Ovary (tissue), 9 donors: ENCODE data around the gene SNAPC2. TPM values are rescaled to one million over a fixed set of nuclear protein-coding genes. Genes with fewer than 3 reads are reported as not detected.

Source experiments
- DNase-seq, 5 donors: peaks; one replicate each; pipeline ENCODE4 v3.0.0-alpha.2; 2019 to 2020
- H3K27ac ChIP-seq, 2 donors: fragments of 200-600 bp; one replicate each; pipeline versions ENCODE4 v1.5.1 to v1.8.0; 2019 to 2022
- H3K27me3 ChIP-seq: fragments of 200-600 bp; one replicate; pipeline ENCODE4 v1.8.0; 2022
- H3K36me3 ChIP-seq: fragments of 200-600 bp; sonication (generic); one replicate; pipeline ENCODE4 v1.5.1; 2019
- H3K4me1 ChIP-seq: one replicate; pipeline ENCODE4 v1.8.1; 2013; ENCODE audit warnings: mild to moderate bottlenecking, moderate library complexity; ENCODE audit not compliant: insufficient read depth
- H3K4me3 ChIP-seq: fragments of 200-600 bp; sonication (generic); one replicate; pipeline ENCODE4 v1.5.1; 2017
- H3K9me3 ChIP-seq, 2 donors: fragments of 200-600 bp in 1 of 2; sonication (generic) in 1 of 2; one replicate each; pipeline versions ENCODE4 v1.5.1 to v1.8.1; 2013 to 2019; ENCODE audit warnings: mild to moderate bottlenecking in 1 of 2, moderate library complexity in 1 of 2
- EP300 ChIP-seq: sonication (generic); formaldehyde crosslinking; IDR thresholded peaks from one replicate; pipeline ENCODE4 v1.6.1; 2017; ENCODE audit warnings: antibody characterized with exemption
- POLR2A ChIP-seq: fragments of 450-650 bp; IDR thresholded peaks from one replicate; pipeline ENCODE4 v1.6.1; 2017; ENCODE audit warnings: antibody characterized with exemption, mild to moderate bottlenecking, moderate library complexity
- WGBS, 3 donors: extraction: QIAGEN DNeasy Blood & Tissue Kit in 1 of 3; methylation state at CpG; one replicate each; pipeline versions ENCODE4 v1.1.5 to v1.1.7; 2013 to 2017; 5-methylcytosine and 5-hydroxymethylcytosine counted together
- intact Hi-C, 4 donors: fragments of 100-400 bp; cut with DNase I; formaldehyde crosslinking; loops; one replicate each; pipeline versions ENCODE4 v1.11.0 to v1.15.1; 2022 to 2023
- polyA plus RNA-seq, 2 donors: library from polyadenylated mRNA; stranded (reverse); fragments of 200-250 nt in 1 of 2; fragments of 350-450 nt in 1 of 2; fragmentation: Illumina TruSeq in 1 of 2; extraction: RNeasy Lipid Tissue Mini Kit (QIAGEN cat#74804) in 1 of 2; gene quantifications; one replicate each; pipeline ENCODE4 v1.2.3, GENCODE V29; 2013 to 2014
- total RNA-seq, 7 donors: library from RNA; depleted of rRNA in 2 of 7; stranded (reverse); fragments of >200 nt in 2 of 7; fragmentation: NEBNext Ultra II Directional in 3 of 7; extraction: Animal tissue kit (Norgen Biotek cat#: 25700) in 3 of 7; gene quantifications; one replicate each; pipeline versions ENCODE4 v1.1.0 to v1.2.4, GENCODE V29; 2016 to 2023
- TF ChIP-seq, protein P1 (sequence below), 3 donors: fragments of 450-650 bp in 2 of 3; fragments of 200-600 bp in 1 of 3; IDR thresholded peaks; one replicate each; pipeline versions ENCODE4 v1.5.1 to v1.8.0; 2016 to 2022; ENCODE audit warnings: antibody characterized with exemption in 3 of 3, mild to moderate bottlenecking in 1 of 3
- donor health status: DM: no; HTN: no; CAD: no; lungs with moderate emphysema.
- donor health status: DM: no; HTN: no; CAD: no.
- donor health status: Bipolar disorder and iron deficiency.
- donor health status: DM: yes; HTN: yes; CAD: no.
- donor health status: DM: no; HTN: no; CAD: no.
- donor health status: DM: yes; HTN: yes; CAD: no.

The SNAPC2 gene
- total and polyA plus RNA-seq, 9 donors: 1.8 to 26.6 (median 16.3) TPM

DNA sequence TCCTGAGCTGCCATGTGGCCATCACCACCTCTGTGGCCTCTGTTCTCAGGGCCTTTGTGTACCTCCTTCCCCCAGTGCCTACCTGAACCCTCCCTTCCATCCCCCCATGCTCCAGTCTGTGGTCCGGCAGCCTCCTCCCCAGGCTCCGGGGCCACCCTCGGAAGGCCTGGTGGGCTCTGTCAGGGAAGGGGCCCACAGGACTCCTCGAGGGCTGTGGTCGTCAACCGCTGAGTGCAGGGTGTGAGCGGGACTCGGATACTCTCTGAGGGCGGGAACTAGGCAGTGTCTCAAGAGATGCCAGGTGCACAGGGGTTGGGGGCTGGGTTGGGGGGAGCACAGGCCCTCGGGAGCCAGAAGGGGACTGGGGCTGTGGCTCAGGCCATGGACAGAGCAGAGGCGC, 12.6 kb upstream of the SNAPC2 start:
- TF ChIP-seq POLR2A: no peak
- TF ChIP-seq, protein P1, sequence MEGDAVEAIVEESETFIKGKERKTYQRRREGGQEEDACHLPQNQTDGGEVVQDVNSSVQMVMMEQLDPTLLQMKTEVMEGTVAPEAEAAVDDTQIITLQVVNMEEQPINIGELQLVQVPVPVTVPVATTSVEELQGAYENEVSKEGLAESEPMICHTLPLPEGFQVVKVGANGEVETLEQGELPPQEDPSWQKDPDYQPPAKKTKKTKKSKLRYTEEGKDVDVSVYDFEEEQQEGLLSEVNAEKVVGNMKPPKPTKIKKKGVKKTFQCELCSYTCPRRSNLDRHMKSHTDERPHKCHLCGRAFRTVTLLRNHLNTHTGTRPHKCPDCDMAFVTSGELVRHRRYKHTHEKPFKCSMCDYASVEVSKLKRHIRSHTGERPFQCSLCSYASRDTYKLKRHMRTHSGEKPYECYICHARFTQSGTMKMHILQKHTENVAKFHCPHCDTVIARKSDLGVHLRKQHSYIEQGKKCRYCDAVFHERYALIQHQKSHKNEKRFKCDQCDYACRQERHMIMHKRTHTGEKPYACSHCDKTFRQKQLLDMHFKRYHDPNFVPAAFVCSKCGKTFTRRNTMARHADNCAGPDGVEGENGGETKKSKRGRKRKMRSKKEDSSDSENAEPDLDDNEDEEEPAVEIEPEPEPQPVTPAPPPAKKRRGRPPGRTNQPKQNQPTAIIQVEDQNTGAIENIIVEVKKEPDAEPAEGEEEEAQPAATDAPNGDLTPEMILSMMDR (IDR thresholded peaks at IDR 0.05): no peak
- TF ChIP-seq EP300: no peak
- Histone ChIP-seq H3K4me3 (no peak overlapping the region), H3K27me3 (no peaks in the 10 kb centered on the region), H3K4me1 (peaks cover 13% of the 10 kb centered on the region), H3K27ac (no peak overlapping the region), H3K9me3 (no peaks in the 10 kb centered on the region), H3K36me3 (no peaks in the 10 kb centered on the region)
- peak in 3 of 5 donors; percentile 22 to 35 (median 25) for DNase-seq
- 87 to 92% (median 90%) methylated on average over 11 of the region's 11 CpGs for WGBS, 3 donors
- intact Hi-C loops: no loop called here

DNA sequence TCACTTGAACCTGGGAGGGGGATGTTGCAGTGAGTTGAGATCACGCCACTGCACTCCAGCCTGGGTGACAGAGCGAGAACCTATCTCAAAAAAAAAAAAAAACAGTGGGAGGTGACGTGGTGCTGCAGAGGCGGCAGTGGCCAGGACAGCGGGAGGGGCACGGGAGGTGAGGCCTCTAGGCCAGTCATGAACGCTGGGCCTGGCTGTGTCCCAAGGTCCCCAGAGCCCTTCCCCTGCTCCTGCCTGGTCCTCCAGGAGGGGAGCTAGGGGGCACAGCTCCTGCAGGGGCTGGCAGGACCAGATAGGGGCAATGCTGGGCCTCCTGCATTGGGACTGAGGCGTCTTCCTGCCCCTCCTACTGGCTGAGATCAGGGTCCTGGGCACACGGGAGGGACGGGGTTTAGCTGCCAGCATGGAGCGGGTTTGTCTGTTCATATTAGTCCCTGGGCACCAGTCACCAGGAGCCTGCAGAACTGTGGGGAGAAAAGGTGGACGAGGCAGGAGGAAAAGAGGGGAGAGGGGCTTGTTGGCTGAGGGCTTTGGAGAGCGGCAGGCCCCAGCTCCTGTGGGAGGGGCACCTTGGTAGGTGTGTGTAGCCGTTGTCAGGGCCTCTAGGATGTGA, 11.9 kb upstream of the SNAPC2 start:
- 79 to 83% (median 79%) methylated on average over 14 of the region's 14 CpGs for WGBS, 3 donors
- intact Hi-C loops: no loop called here
- DNase-seq: peak in 3 of 5 donors; percentile 23 to 37 (median 31)
- H3K4me3 ChIP-seq: no peak overlapping the region
- H3K27ac ChIP-seq: no peak overlapping the region
- H3K36me3 ChIP-seq: no peaks in the 10 kb centered on the region
- H3K4me1 ChIP-seq: peaks cover 13% of the 10 kb centered on the region
- no peak for TF ChIP-seq POLR2A
- TF ChIP-seq, protein P1 (IDR thresholded peaks at IDR 0.05): no peak
- TF ChIP-seq EP300: no peak
- no peaks in the 10 kb centered on the region for H3K27me3 ChIP-seq
- H3K9me3 ChIP-seq: no peaks in the 10 kb centered on the region

DNA sequence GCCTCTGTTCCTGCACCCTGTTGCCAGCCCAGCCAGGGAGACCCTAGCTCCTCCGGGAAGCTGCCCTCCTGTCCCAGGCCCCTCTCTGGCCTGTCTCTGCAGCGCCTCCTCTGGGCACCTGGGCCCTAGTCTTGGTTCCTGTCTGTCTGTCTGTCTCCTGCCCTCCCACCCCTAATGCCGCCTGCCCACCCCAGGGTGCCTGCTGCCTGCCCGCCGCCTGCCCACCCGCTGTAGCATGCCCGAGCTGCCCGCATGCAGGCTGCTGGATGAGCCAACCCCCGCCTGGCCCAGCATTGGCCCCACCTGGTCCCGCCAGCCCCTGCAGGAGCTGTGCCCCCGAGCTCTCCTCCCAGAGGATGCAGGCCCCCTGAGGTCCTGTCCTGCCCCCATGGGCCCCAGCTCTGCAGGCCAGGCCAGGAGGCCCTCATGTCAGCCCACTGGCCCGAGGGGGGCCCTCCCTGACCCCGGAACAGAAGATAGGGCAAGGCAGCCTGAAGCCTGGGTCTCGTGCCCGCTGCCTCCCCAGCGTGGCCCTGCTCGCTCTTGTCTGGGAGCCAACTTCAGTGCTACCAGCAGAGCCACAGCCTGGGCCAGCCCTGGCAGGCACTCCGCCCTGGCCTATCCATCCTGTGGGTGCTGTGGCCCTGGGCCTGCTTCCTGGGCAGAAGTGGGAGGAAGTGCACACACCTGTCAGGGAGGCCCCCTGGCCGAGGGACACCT, 11.2 kb upstream of the SNAPC2 start:
- 86 to 90% (median 88%) methylated on average over 17 to 19 of the region's 19 CpGs for WGBS, 3 donors
- Histone ChIP-seq H3K4me1 (peaks cover 13% of the 10 kb centered on the region), H3K9me3 (no peaks in the 10 kb centered on the region), H3K27me3 (no peaks in the 10 kb centered on the region), H3K27ac (no peak overlapping the region), H3K4me3 (no peak overlapping the region), H3K36me3 (no peaks in the 10 kb centered on the region)
- intact Hi-C loops: no loop called here
- TF ChIP-seq EP300 (no peak), POLR2A (no peak)
- TF ChIP-seq, protein P1 (IDR thresholded peaks at IDR 0.05): no peak
- DNase-seq: peak in 3 of 5 donors; percentile 23 to 35 (median 31)

DNA sequence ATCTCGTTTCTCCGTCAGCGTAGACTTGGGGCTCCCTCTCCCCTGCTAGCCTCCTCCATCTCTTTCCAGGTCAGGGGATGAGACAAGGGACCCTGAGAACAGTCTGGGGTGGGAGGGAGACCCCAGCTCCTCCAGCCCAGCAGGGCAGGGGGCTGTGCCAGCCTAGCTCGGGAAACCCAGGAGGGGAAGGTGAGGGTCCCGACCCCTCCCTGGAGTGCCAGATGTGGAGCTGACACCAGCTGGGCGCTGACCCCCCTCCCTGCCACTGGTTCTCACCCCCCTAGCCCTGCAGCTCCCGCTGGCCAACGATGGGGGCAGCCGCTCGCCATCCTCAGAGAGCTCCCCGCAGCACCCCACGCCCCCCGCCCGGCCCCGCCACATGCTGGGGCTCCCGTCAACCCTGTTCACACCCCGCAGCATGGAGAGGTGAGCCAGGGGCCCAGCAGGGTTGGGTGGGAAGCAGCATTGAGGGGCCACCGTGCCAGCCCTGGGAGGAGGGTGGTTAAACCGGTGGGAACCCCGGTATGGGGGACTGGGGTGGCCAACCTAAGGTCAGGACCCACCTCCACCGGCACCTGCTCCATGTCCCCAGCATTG, 10.6 kb upstream of the SNAPC2 start:
- Histone ChIP-seq H3K27me3 (no peaks in the 10 kb centered on the region), H3K27ac (no peak overlapping the region), H3K36me3 (no peaks in the 10 kb centered on the region), H3K4me3 (no peak overlapping the region), H3K9me3 (no peaks in the 10 kb centered on the region), H3K4me1 (peaks cover 10% of the 10 kb centered on the region)
- intact Hi-C loops: no loop called here
- DNase-seq: peak in 3 of 5 donors; percentile 23 to 34 (median 24)
- TF ChIP-seq POLR2A: no peak
- TF ChIP-seq, protein P1 (IDR thresholded peaks at IDR 0.05): no peak
- no peak for TF ChIP-seq EP300
- 84 to 93% (median 91%) methylated on average over 10 to 21 of the region's 21 CpGs for WGBS, 3 donors
